H9 (cell line): Measurements from ENCODE around the gene OSGEPL1. TPM values are rescaled to one million over a fixed set of nuclear protein-coding genes. Genes with fewer than 3 reads are reported as not detected.

Experiments used
- DNase-seq: peaks from one replicate; pipeline ENCODE4 v3.0.0-alpha.2; 2017
- H2AFZ ChIP-seq: one replicate; pipeline ENCODE4 v1.6.1; 2013; ENCODE audit warnings: mild to moderate bottlenecking, low read length, control low read depth, moderate library complexity
- H2AK5ac ChIP-seq: 2 replicates; pipeline ENCODE4 v1.6.1; 2013; ENCODE audit warnings: low read length, control low read depth, mixed read lengths; ENCODE audit not compliant: insufficient read length
- H2BK120ac ChIP-seq: one replicate; pipeline ENCODE4 v1.6.1; 2013; ENCODE audit warnings: low read depth, mild to moderate bottlenecking, low read length, control low read depth, inconsistent platforms; ENCODE audit not compliant: poor library complexity, severe bottlenecking
- H2BK12ac ChIP-seq: 2 replicates; pipeline ENCODE4 v1.6.1; 2013; ENCODE audit warnings: low read length, control low read depth, mixed read lengths, low read depth; ENCODE audit not compliant: insufficient read length
- H2BK15ac ChIP-seq: 2 replicates; pipeline ENCODE4 v1.6.1; 2013; ENCODE audit warnings: low read depth, low read length, control low read depth
- H2BK20ac ChIP-seq: one replicate; pipeline ENCODE4 v1.6.1; 2013; ENCODE audit warnings: low read depth, mild to moderate bottlenecking, low read length, control low read depth, inconsistent platforms; ENCODE audit not compliant: poor library complexity, severe bottlenecking
- H2BK5ac ChIP-seq: 2 replicates; pipeline ENCODE4 v1.6.1; 2013; ENCODE audit warnings: low read length, control low read depth, mixed read lengths; ENCODE audit not compliant: insufficient read length
- H3K14ac ChIP-seq: 2 replicates; pipeline ENCODE4 v1.6.1; 2013; ENCODE audit warnings: low read length, control low read depth; ENCODE audit not compliant: insufficient read depth
- H3K18ac ChIP-seq: 2 replicates; pipeline ENCODE4 v1.6.1; 2013; ENCODE audit warnings: low read depth, mild to moderate bottlenecking, mixed read lengths, low read length, control low read depth; ENCODE audit not compliant: insufficient read length
- H3K23ac ChIP-seq: 2 replicates; pipeline ENCODE4 v1.6.1; 2013; ENCODE audit warnings: low read length, control low read depth, mixed read lengths, low read depth; ENCODE audit not compliant: insufficient read length
- H3K23me2 ChIP-seq: 2 replicates; pipeline ENCODE4 v1.6.1; 2013; ENCODE audit warnings: low read depth, mild to moderate bottlenecking, mixed read lengths, low read length, control low read depth; ENCODE audit not compliant: insufficient read length, poor library complexity, severe bottlenecking
- H3K27ac ChIP-seq: 2 replicates; pipeline ENCODE4 v1.5.1; 2013; ENCODE audit warnings: low read length, control low read depth, mixed read lengths, low read depth; ENCODE audit not compliant: insufficient read length
- H3K27me3 ChIP-seq: 2 replicates; pipeline ENCODE4 v1.6.1; 2013; ENCODE audit warnings: low read length, control low read depth, inconsistent platforms; ENCODE audit not compliant: insufficient read depth
- H3K4ac ChIP-seq: 2 replicates; pipeline ENCODE4 v1.6.1; 2013; ENCODE audit warnings: low read depth, mild to moderate bottlenecking, control low read depth, inconsistent platforms, low read length, moderate library complexity
- H3K4me1 ChIP-seq: 2 replicates; pipeline ENCODE4 v1.6.1; 2013; ENCODE audit warnings: low read length, control low read depth, inconsistent platforms; ENCODE audit not compliant: insufficient read depth
- H3K4me2 ChIP-seq: 2 replicates; pipeline ENCODE4 v1.6.1; 2013; ENCODE audit warnings: low read length, control low read depth, mixed read lengths; ENCODE audit not compliant: insufficient read length, insufficient read depth
- H3K56ac ChIP-seq: 2 replicates; pipeline ENCODE4 v1.6.1; 2013; ENCODE audit warnings: low read depth, mild to moderate bottlenecking, mixed read lengths, low read length, control low read depth; ENCODE audit not compliant: insufficient read length
- H3K79me1 ChIP-seq: 2 replicates; pipeline ENCODE4 v1.6.1; 2013; ENCODE audit warnings: low read depth, mild to moderate bottlenecking, moderate library complexity, low read length, control low read depth, inconsistent platforms; ENCODE audit not compliant: insufficient read depth, poor library complexity, severe bottlenecking
- H3K79me2 ChIP-seq: 2 replicates; pipeline ENCODE4 v1.6.1; 2013; ENCODE audit warnings: low read length, control low read depth, inconsistent platforms; ENCODE audit not compliant: insufficient read depth
- H3K9ac ChIP-seq: 2 replicates; pipeline ENCODE4 v1.6.1; 2013; ENCODE audit warnings: low read length, control low read depth, mixed read lengths; ENCODE audit not compliant: insufficient read length; ENCODE audit errors: extremely low read depth
- H3K9me3 ChIP-seq: one replicate; pipeline ENCODE4 v1.6.1; 2013; ENCODE audit warnings: low read depth, low read length, inconsistent platforms; ENCODE audit not compliant: control insufficient read depth
- H3T11ph ChIP-seq: one replicate; pipeline ENCODE4 v1.6.1; 2013; ENCODE audit warnings: mild to moderate bottlenecking, low read length, control low read depth, inconsistent platforms
- H4K20me1 ChIP-seq: one replicate; pipeline ENCODE4 v1.6.1; 2013; ENCODE audit not compliant: control insufficient read depth, insufficient read length, insufficient read depth
- H4K5ac ChIP-seq: 2 replicates; pipeline ENCODE4 v1.6.1; 2013; ENCODE audit warnings: low read depth, mild to moderate bottlenecking, mixed read lengths, low read length, control low read depth; ENCODE audit not compliant: insufficient read length
- H4K8ac ChIP-seq: replicated peaks from 2 replicates; pipeline ENCODE4 v1.6.1; 2013; ENCODE audit warnings: low read length, control low read depth, mixed read lengths, low read depth; ENCODE audit not compliant: insufficient read length
- H4K91ac ChIP-seq: 2 replicates; pipeline ENCODE4 v1.6.1; 2013; ENCODE audit warnings: low read depth, mild to moderate bottlenecking, moderate library complexity, mixed read lengths, low read length, control low read depth; ENCODE audit not compliant: insufficient read length
- H3K27ac Mint-ChIP-seq, 3 experiments: 2 replicates in 2 of 3; 3 replicates in 1 of 3; pipeline ENCODE4 v1.8.0; 2020 to 2021; ENCODE audit warnings: mixed read lengths in 3 of 3, mild to moderate bottlenecking in 1 of 3, moderate library complexity in 1 of 3
- H3K27me3 Mint-ChIP-seq: 2 replicates; pipeline ENCODE4 v1.8.0; 2021; ENCODE audit warnings: low read depth, mild to moderate bottlenecking, moderate library complexity, mixed read lengths
- H3K36me3 Mint-ChIP-seq, 3 experiments: 2 replicates in 2 of 3; 3 replicates in 1 of 3; pipeline ENCODE4 v1.8.0; 2020 to 2021; ENCODE audit warnings: low read depth in 3 of 3, mixed read lengths in 3 of 3; ENCODE audit not compliant: insufficient read depth in 1 of 3
- H3K4me1 Mint-ChIP-seq, 2 experiments: 2 replicates each; pipeline ENCODE4 v1.8.0; 2020; ENCODE audit warnings: mixed read lengths in 2 of 2
- H3K4me3 Mint-ChIP-seq, 2 experiments: 2 replicates in 1 of 2; 3 replicates in 1 of 2; pipeline ENCODE4 v1.8.0; 2020 to 2021; ENCODE audit warnings: mild to moderate bottlenecking in 2 of 2, mixed read lengths in 2 of 2, moderate library complexity in 1 of 2
- H3K9me3 Mint-ChIP-seq, 2 experiments: 2 replicates in 1 of 2; 3 replicates in 1 of 2; pipeline ENCODE4 v1.8.0; 2020; ENCODE audit warnings: mild to moderate bottlenecking in 2 of 2, mixed read lengths in 2 of 2, moderate library complexity in 1 of 2
- WGBS: extraction: QIAGEN DNeasy Blood & Tissue Kit; methylation state at CpG from one replicate; pipeline ENCODE4 v1.1.7; 2013; ENCODE audit warnings: missing lambda C conversion rate, low lambda C conversion rate, mixed read lengths; ENCODE audit not compliant: insufficient read length; ENCODE audit errors: extremely low coverage; 5-methylcytosine and 5-hydroxymethylcytosine counted together
- total RNA-seq: library from RNA; stranded (reverse); gene quantifications from 2 replicates; pipeline ENCODE4 v1.2.1, GENCODE V29; 2021
- TF ChIP-seq, protein P1 (sequence below): fragments of 200-600 bp; sonication (generic); conservative IDR thresholded peaks from 3 replicates; pipeline ENCODE4 v1.8.0; 2021; ENCODE audit warnings: antibody characterized with exemption, mild to moderate bottlenecking

The OSGEPL1 gene
- total RNA-seq, 1 experiment from 2014 or later, result 10.7 TPM

- H3K27ac Mint-ChIP-seq, result no peak overlapping the region
- peaks cover 32 to 65% (median 63%) of the 10 kb centered on the region in 3 experiments for H3K36me3 Mint-ChIP-seq
- no peak overlapping the region for H3K27ac ChIP-seq
Measured at GRCh38 chr2:189782221-189782671, 19.7 kb upstream of the OSGEPL1 start.

More at GRCh38 chr2:189782221-189782671, 19.7 kb upstream of the OSGEPL1 start:
- no peaks in the 10 kb centered on the region for H3K27me3 Mint-ChIP-seq
- Histone ChIP-seq H2BK120ac (no peak overlapping the region), H4K20me1 (no peaks in the 10 kb centered on the region), H2AK5ac (no peak overlapping the region), H2BK12ac (no peak overlapping the region), H3K9me3 (no peaks in the 10 kb centered on the region), H2BK5ac (no peak overlapping the region), H3K23ac (no peak overlapping the region), H4K8ac (no peak overlapping the region), H3K9ac (peak overlapping the region; percentile 38), H3K4me1 (no peaks in the 10 kb centered on the region; the same call in 1 of the 2 replicates), H2BK15ac (no peak overlapping the region), H3K23me2 (peaks cover 9% of the 10 kb centered on the region), H3K79me1 (peaks cover 7% of the 10 kb centered on the region), H3T11ph (no peak overlapping the region), H3K14ac (no peak overlapping the region), H4K91ac (no peak overlapping the region), H3K4ac (no peak overlapping the region), H3K18ac (no peak overlapping the region), H3K56ac (no peak overlapping the region), H3K4me2 (peak overlapping the region; percentile 42), H4K5ac (no peak overlapping the region), H2AFZ (no peak overlapping the region), H3K27me3 (no peaks in the 10 kb centered on the region), H3K79me2 (peaks cover 22% of the 10 kb centered on the region), H2BK20ac (no peak overlapping the region)
- WGBS, result no CpG with 5 or more reads among the region's 4 CpGs
- peaks cover 19 to 25% of the 10 kb centered on the region in 2 experiments for H3K4me1 Mint-ChIP-seq
- TF ChIP-seq, protein P1, sequence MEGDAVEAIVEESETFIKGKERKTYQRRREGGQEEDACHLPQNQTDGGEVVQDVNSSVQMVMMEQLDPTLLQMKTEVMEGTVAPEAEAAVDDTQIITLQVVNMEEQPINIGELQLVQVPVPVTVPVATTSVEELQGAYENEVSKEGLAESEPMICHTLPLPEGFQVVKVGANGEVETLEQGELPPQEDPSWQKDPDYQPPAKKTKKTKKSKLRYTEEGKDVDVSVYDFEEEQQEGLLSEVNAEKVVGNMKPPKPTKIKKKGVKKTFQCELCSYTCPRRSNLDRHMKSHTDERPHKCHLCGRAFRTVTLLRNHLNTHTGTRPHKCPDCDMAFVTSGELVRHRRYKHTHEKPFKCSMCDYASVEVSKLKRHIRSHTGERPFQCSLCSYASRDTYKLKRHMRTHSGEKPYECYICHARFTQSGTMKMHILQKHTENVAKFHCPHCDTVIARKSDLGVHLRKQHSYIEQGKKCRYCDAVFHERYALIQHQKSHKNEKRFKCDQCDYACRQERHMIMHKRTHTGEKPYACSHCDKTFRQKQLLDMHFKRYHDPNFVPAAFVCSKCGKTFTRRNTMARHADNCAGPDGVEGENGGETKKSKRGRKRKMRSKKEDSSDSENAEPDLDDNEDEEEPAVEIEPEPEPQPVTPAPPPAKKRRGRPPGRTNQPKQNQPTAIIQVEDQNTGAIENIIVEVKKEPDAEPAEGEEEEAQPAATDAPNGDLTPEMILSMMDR, result no peak
- H3K4me3 Mint-ChIP-seq, result peak overlapping the region; percentile 88 to 90
- no peaks in the 10 kb centered on the region for H3K9me3 Mint-ChIP-seq
- DNase-seq, result no peak
